HCT116 (cell line): ENCODE results near the gene BTBD9. TPM values are rescaled to one million over a fixed set of nuclear protein-coding genes. Genes with fewer than 3 reads are reported as not detected.

Experiments
- ATAC-seq: fragments of 200-7000 bp; cut with Tn5 transposase; 2 replicates; pipeline ENCODE4 v1.9.1; 2020; ENCODE audit warnings: mild to moderate bottlenecking, moderate library complexity
- BruUV-seq: library from RNA; stranded (reverse); fragments of 400-500 nt; replicated peaks from 2 replicates; lab custom pipeline; 2021; lab: Mats Ljungman, UMichigan
- CTCF ChIA-PET: fragments of 300-600 bp; sonication (Branson Sonifier 250); formaldehyde crosslinking; loops from one replicate; lab custom pipeline; 2021; ENCODE audit warnings: antibody characterized with exemption; lab: Charles Lee
- POLR2A ChIA-PET: fragments of 300-600, 350-600 bp; sonication (Branson Sonifier 250); formaldehyde crosslinking; loops from one replicate; lab custom pipeline; 2021; ENCODE audit warnings: antibody characterized with exemption; lab: Charles Lee
- RAD21 ChIA-PET, 2 experiments: fragments of 300-600 bp; sonication (Branson Sonifier 250); formaldehyde crosslinking; loops; one replicate each; lab custom pipeline; 2023; ENCODE audit warnings: low total read pairs in 2 of 2; ENCODE audit not compliant: uncharacterized antibody in 2 of 2, unreplicated experiment in 2 of 2, low non-redundant PET in 1 of 2; lab: Charles Lee
- DNase-seq: peaks from one replicate; pipeline ENCODE4 v3.0.0-alpha.2; 2010; ENCODE audit warnings: low read depth, low spot score
- H2AFZ ChIP-seq: fragments of 200-600 bp; shearing (Covaris generic), sonication (generic); 2 replicates; pipeline ENCODE4 v1.6.1; 2017; ENCODE audit warnings: low read depth, mixed run types, mixed read lengths, antibody characterized with exemption, low read length; ENCODE audit not compliant: poor library complexity, severe bottlenecking
- H3K27ac ChIP-seq: 2 replicates; pipeline ENCODE4 v1.5.1; 2012; ENCODE audit warnings: low read depth, low read length
- H3K27me3 ChIP-seq: fragments of 200-600 bp; sonication (generic); 2 replicates; pipeline ENCODE4 v1.6.1; 2016; ENCODE audit warnings: mixed run types, low read length, mixed read lengths; ENCODE audit not compliant: insufficient read depth
- H3K36me3 ChIP-seq, 2 experiments: fragments of 200-500 bp in 1 of 2; fragments of 200-600 bp in 1 of 2; sonication (Bioruptor generic) in 1 of 2; sonication (generic) in 1 of 2; 2 replicates each; pipeline versions ENCODE4 v1.5.1 to v1.6.1; 2014 to 2016; ENCODE audit warnings: low read length in 2 of 2, inconsistent platforms in 1 of 2, mixed read lengths in 1 of 2, mixed run types in 1 of 2; ENCODE audit not compliant: insufficient read depth in 2 of 2, control insufficient read depth in 1 of 2
- H3K4me1 ChIP-seq, 2 experiments: fragments of 200-600 bp in 1 of 2; sonication (generic) in 1 of 2; 2 replicates each; pipeline versions ENCODE4 v1.5.1 to v1.6.1; 2012 to 2017; ENCODE audit warnings: low read length in 2 of 2, inconsistent platforms in 1 of 2, mild to moderate bottlenecking in 1 of 2, mixed read lengths in 1 of 2, mixed run types in 1 of 2, moderate library complexity in 1 of 2; ENCODE audit not compliant: insufficient read depth in 2 of 2, control insufficient read depth in 1 of 2
- H3K4me2 ChIP-seq: fragments of 200-600 bp; sonication (generic); 2 replicates; pipeline ENCODE4 v1.6.1; 2017; ENCODE audit warnings: mixed run types, low read length, mixed read lengths
- H3K4me3 ChIP-seq, 2 experiments: fragments of 200-600 bp in 1 of 2; sonication (generic) in 1 of 2; replicated peaks in 1 of 2; 2 replicates each; pipeline ENCODE4 v1.5.1; 2011 to 2016; ENCODE audit warnings: low read length in 2 of 2, control low read depth in 1 of 2, low read depth in 1 of 2, mild to moderate bottlenecking in 1 of 2, mixed read lengths in 1 of 2, mixed run types in 1 of 2
- H3K79me2 ChIP-seq: fragments of 200-600 bp; sonication (generic); 2 replicates; pipeline ENCODE4 v1.6.1; 2017; ENCODE audit warnings: mild to moderate bottlenecking, mixed run types, low read length, moderate library complexity, mixed read lengths; ENCODE audit not compliant: insufficient read depth
- H3K9ac ChIP-seq: fragments of 200-600 bp; sonication (generic); 2 replicates; pipeline ENCODE4 v1.6.1; 2016; ENCODE audit warnings: low read length, mixed read lengths
- H3K9me2 ChIP-seq: fragments of 200-600 bp; sonication (generic), shearing (Covaris generic); 2 replicates; pipeline ENCODE4 v1.6.1; 2017; ENCODE audit warnings: mixed run types, mild to moderate bottlenecking, moderate library complexity; ENCODE audit not compliant: insufficient read depth
- H3K9me3 ChIP-seq, 2 experiments: fragments of 200-500 bp in 1 of 2; fragments of 200-600 bp in 1 of 2; sonication (Bioruptor generic) in 1 of 2; sonication (generic) in 1 of 2; 2 replicates each; pipeline ENCODE4 v1.6.1; 2014 to 2017; ENCODE audit warnings: low read length in 2 of 2, mixed read lengths in 2 of 2, inconsistent platforms in 1 of 2, low read depth in 1 of 2, mild to moderate bottlenecking in 1 of 2, mixed run types in 1 of 2, moderate library complexity in 1 of 2; ENCODE audit not compliant: control insufficient read depth in 1 of 2, insufficient read depth in 1 of 2
- H4K20me1 ChIP-seq: fragments of 200-600 bp; sonication (generic), shearing (Covaris generic); 2 replicates; pipeline ENCODE4 v1.6.1; 2017; ENCODE audit warnings: mixed run types, mild to moderate bottlenecking, moderate library complexity; ENCODE audit not compliant: insufficient read depth
- CBX3 ChIP-seq: IDR thresholded peaks from 2 replicates; pipeline ENCODE4 v1.6.1; 2012; ENCODE audit warnings: low read depth
- CTCF ChIP-seq, 3 experiments: fragments of 200-600 bp in 1 of 3; sonication (generic) in 1 of 3; IDR thresholded peaks in 2 of 3; conservative IDR thresholded peaks in 1 of 3; 2 replicates each; pipeline ENCODE4 v1.5.1; 2012 to 2017; ENCODE audit warnings: low read depth in 2 of 3, low read length in 2 of 3, antibody characterized with exemption in 1 of 3, borderline replicate concordance in 1 of 3, control low read depth in 1 of 3, mild to moderate bottlenecking in 1 of 3, mixed read lengths in 1 of 3, mixed run types in 1 of 3, moderate library complexity in 1 of 3; ENCODE audit not compliant: insufficient read depth in 1 of 3
- EGR1 ChIP-seq: IDR thresholded peaks from 2 replicates; pipeline ENCODE4 v1.6.1; 2012; ENCODE audit warnings: low read depth
- EZH2 ChIP-seq: fragments of 200-600 bp; sonication (generic); IDR thresholded peaks from 2 replicates; pipeline ENCODE4 v1.6.1; 2017; ENCODE audit warnings: antibody characterized with exemption, mixed run types
- FOSL1 ChIP-seq: IDR thresholded peaks from 2 replicates; pipeline ENCODE4 v1.6.1; 2012; ENCODE audit warnings: low read depth
- MAX ChIP-seq: IDR thresholded peaks from 2 replicates; pipeline ENCODE4 v1.6.1; 2012
- SP1 ChIP-seq: IDR thresholded peaks from 2 replicates; pipeline ENCODE4 v1.6.1; 2012; ENCODE audit warnings: low read depth
- SRF ChIP-seq: IDR thresholded peaks from 2 replicates; pipeline ENCODE4 v1.6.1; 2012; ENCODE audit warnings: low read depth
- TCF7L2 ChIP-seq: IDR thresholded peaks from 2 replicates; pipeline ENCODE4 v1.7.0; 2011; ENCODE audit warnings: borderline replicate concordance, inconsistent platforms; ENCODE audit not compliant: insufficient read depth, insufficient read length; ENCODE audit errors: extremely low read depth
- YY1 ChIP-seq: IDR thresholded peaks from 2 replicates; pipeline ENCODE4 v1.6.1; 2011; ENCODE audit warnings: low read length, low read depth, moderate library complexity, mild to moderate bottlenecking; ENCODE audit not compliant: insufficient replicate concordance; ENCODE audit errors: extremely low read depth
- ZBTB33 ChIP-seq: IDR thresholded peaks from 2 replicates; pipeline ENCODE4 v1.6.1; 2011; ENCODE audit warnings: mild to moderate bottlenecking, low read length, moderate library complexity; ENCODE audit not compliant: insufficient replicate concordance; ENCODE audit errors: extremely low read depth
- ZFX ChIP-seq: fragments of 450-650 bp; IDR thresholded peaks from 2 replicates; pipeline ENCODE4 v1.6.1; 2017
- ZNF274 ChIP-seq: fragments of 200-500 bp; sonication (Bioruptor generic); IDR thresholded peaks from 2 replicates; pipeline ENCODE4 v1.6.1; 2014; ENCODE audit warnings: mild to moderate bottlenecking, low read depth, low read length, inconsistent platforms
- intact Hi-C: fragments of 100-400 bp; cut with micrococcal nuclease; formaldehyde crosslinking; loops from 2 replicates; pipeline ENCODE4 v1.10.0; 2022
- total RNA-seq: library from RNA; stranded (reverse); gene quantifications from one replicate; pipeline ENCODE4 v1.2.1, GENCODE V29; 2021; ENCODE audit not compliant: unreplicated experiment
- TF ChIP-seq, protein P1 (sequence below): IDR thresholded peaks from 2 replicates; pipeline ENCODE4 v1.6.1; 2012

BTBD9 gene
- total RNA-seq, 1 experiment from 2014 or later = 10.9 TPM

DNA sequence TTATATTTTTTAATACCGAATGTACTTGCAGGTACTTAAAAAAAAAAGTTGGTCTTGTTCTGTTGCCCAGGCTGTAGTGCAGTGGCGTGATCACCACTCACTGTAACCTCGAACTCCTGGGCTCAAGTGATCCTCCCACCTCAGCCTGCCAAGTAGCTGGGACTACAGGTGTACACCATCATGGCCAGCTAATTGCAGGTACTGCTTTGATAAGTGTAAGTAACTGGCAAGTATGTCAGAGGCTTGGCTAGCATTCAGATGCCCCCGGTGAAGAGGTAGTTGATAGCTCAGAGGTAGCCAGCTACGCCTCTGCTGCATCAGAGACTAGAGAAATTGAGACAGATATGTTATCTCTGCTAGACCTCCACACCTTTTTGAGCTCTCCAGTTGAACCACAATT lies 40.5 kb downstream of the BTBD9 start (continued):
- TF ChIP-seq MAX (no peak), SRF (no peak), CBX3 (no peak), EGR1 (no peak), SP1 (no peak)
- TF ChIP-seq, all 23 proteins: peak for 0

GRCh38 chr6:38593998-38594665 lies 45.6 kb downstream of the BTBD9 start:
- Histone ChIP-seq H3K4me1 (0 out of 4 replicates have a peak, but pooled peaks cover 0 to 2% of the 10 kb centered on the region in 2 experiments), H3K9me3 (no peaks in the 10 kb centered on the region), H3K9ac (no peak overlapping the region), H2AFZ (no peak overlapping the region), H3K4me3 (no peak overlapping the region), H3K9me2 (no peaks in the 10 kb centered on the region), H4K20me1 (no peaks in the 10 kb centered on the region), H3K4me2 (no peak overlapping the region), H3K27me3 (no peaks in the 10 kb centered on the region), H3K79me2 (no peaks in the 10 kb centered on the region), H3K27ac (no peak overlapping the region), H3K36me3 (no peaks in the 10 kb centered on the region)
- ATAC-seq = no peak
- intact Hi-C loops = no loop called here
- BruUV-seq = no TSS peak
- TF ChIP-seq, protein P1, sequence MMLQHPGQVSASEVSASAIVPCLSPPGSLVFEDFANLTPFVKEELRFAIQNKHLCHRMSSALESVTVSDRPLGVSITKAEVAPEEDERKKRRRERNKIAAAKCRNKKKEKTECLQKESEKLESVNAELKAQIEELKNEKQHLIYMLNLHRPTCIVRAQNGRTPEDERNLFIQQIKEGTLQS = no peak
- no peak for TF ChIP-seq YY1
- TF ChIP-seq ZFX = no peak
- RAD21 ChIA-PET = no interaction called here
- no peak for DNase-seq
- POLR2A ChIA-PET = no interaction called here
- CTCF ChIA-PET = no interaction called here

DNA sequence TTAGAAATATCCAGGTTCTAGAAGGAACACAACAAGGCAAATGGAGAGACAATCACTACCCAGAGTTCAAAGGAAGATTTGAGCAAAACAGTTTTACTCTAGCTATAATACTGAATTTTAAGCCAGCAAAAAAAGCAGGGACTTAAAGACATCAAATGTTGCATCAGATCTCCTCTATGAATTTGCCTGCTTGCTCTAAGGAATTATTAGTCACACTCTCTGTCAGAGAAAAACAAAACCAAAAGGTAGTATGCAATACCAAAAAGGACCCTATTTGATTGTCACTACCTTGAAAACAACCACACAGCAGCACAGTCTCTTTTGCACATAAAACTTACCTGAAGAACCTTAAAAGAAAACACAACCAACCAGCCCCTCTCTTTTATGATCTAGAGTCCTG lies 46.3 kb downstream of the BTBD9 start:
- H3K4me2 ChIP-seq = no peak overlapping the region
- H3K79me2 ChIP-seq = no peaks in the 10 kb centered on the region
- H3K4me1 ChIP-seq = 0 out of 4 replicates have a peak, but pooled peaks cover 0 to 5% of the 10 kb centered on the region in 2 experiments
- ChIA-PET POLR2A (no interaction called here), CTCF (no interaction called here), RAD21 (no interaction called here)
- H3K9ac ChIP-seq = no peak overlapping the region
- H3K36me3 ChIP-seq = no peaks in the 10 kb centered on the region
- no peaks in the 10 kb centered on the region for H4K20me1 ChIP-seq
- no TSS peak for BruUV-seq
- no peak overlapping the region for H2AFZ ChIP-seq
- ATAC-seq (no peak), DNase-seq (no peak)
- no peak overlapping the region for H3K27ac ChIP-seq
- no peaks in the 10 kb centered on the region for H3K9me2 ChIP-seq
- no peaks in the 10 kb centered on the region for H3K27me3 ChIP-seq
- H3K4me3 ChIP-seq = no peak overlapping the region
- TF ChIP-seq ZNF274 (no peak), EZH2 (no peak), ZBTB33 (no peak), CTCF (IDR thresholded peaks at IDR 0.05 in 2 of 3, conservative IDR thresholded peaks at IDR 0.05 in 1 of 3; ENCODE audit: borderline replicate concordance in 1 of 3, insufficient read depth in 1 of 3, low read depth in 2 of 3, low read length in 2 of 3) (no peak), TCF7L2 (no peak), FOSL1 (no peak), EGR1 (no peak)
- intact Hi-C loops = no loop called here
- no peaks in the 10 kb centered on the region for H3K9me3 ChIP-seq
